Motor neuron (in vitro differentiated cells): ENCODE measurements around the gene CRKL. TPM values are rescaled to one million over a fixed set of nuclear protein-coding genes. Genes with fewer than 3 reads are reported as not detected.

Experiments
- ATAC-seq, 8 experiments: fragments of 200-7000 bp; cut with Tn5 transposase; replicated peaks in 6 of 8; 2 replicates each; pipeline ENCODE4 v1.8.0; 2021; ENCODE audit warnings: mild to moderate bottlenecking in 8 of 8, moderate library complexity in 8 of 8
- H3K27ac ChIP-seq, 2 donors: fragments of 250-450 bp; sonication (Bioruptor Pico); 2 replicates each; pipeline ENCODE4 v1.9.0; 2021; ENCODE audit warnings: antibody characterized with exemption in 2 of 2, mild to moderate bottlenecking in 2 of 2, moderate library complexity in 1 of 2
- H3K4me1 ChIP-seq, 2 donors: fragments of 250-450 bp; sonication (Bioruptor Pico); replicated peaks in 1 of 2; 2 replicates each; pipeline ENCODE4 v1.6.1; 2021; ENCODE audit warnings: antibody characterized with exemption in 2 of 2, mild to moderate bottlenecking in 2 of 2, moderate library complexity in 1 of 2
- H3K4me3 ChIP-seq, 5 donors: fragments of 250-450 bp; sonication (Bioruptor Pico); 2 replicates each; pipeline ENCODE4 v1.9.0; 2021; ENCODE audit warnings: antibody characterized with exemption in 5 of 5, mild to moderate bottlenecking in 5 of 5, moderate library complexity in 4 of 5
- WGBS, 10 experiments: fragments of 450-650 bp; shearing (Covaris generic); methylation state at CpG; one replicate each; pipeline ENCODE4 v1.0.0; 2022; 5-methylcytosine and 5-hydroxymethylcytosine counted together
- in situ Hi-C, 9 experiments: fragments of 400-800 bp; cut with MboI; loops; one replicate each; pipeline ENCODE4 v1.15.0; 2021; ENCODE audit warnings: low sequenced_read_pairs in 9 of 9, low pct_unique_long_range_greater_than_20kb in 2 of 9; ENCODE audit not compliant: unreplicated experiment in 9 of 9
- total RNA-seq, 8 experiments: library from RNA; unstranded; fragments of 300-600 nt; gene quantifications; 2 replicates each; pipeline versions ENCODE4 v1.2.3 to v1.2.4, GENCODE V29; 2022

Gene CRKL
- total RNA-seq, 8 experiments from 2014 or later = 31.0 to 52.8 (median 39.3) TPM

DNA sequence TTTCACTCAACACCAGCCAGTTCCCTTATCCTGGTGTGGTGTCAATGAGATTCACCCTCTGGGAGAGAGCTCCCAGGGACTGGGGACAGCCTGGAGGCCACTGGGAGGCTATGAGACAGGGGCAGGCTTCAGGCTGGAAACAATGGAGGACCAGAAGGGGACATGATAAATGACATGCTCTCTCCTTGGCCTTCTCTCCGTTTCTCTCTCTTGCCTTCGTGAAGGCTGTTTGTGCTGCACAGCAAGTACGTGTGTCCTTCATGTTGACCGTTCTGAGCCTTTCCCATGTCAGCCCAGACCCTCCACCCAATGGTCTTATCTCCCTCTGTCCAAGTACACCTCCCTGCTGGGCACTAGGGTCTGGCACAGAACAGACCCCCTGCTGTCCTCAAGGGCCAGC lies 63.3 kb downstream of the CRKL start:
- in situ Hi-C loops = no loop called here
- ATAC-seq = no peak
- peak overlapping the region in 1 of 2 donors; percentile 98 for H3K27ac ChIP-seq
- 47 to 100% (median 81%) methylated on average over 1 to 4 of the region's 4 CpGs; no CpG with 5 or more reads in 5 of the 10 experiments for WGBS, 10 experiments
- H3K4me1 ChIP-seq = peaks cover 19 to 30% of the 10 kb centered on the region in 2 donors
- no peak overlapping the region for H3K4me3 ChIP-seq

GRCh38 chr22:20980938-20981722 lies 63.9 kb downstream of the CRKL start:
- in situ Hi-C loops = no loop called here
- H3K4me3 ChIP-seq = peak overlapping the region; percentile 72 to 86 (median 84)
- ATAC-seq = no peak
- peak overlapping the region; percentile 97 to 98 for H3K27ac ChIP-seq
- H3K4me1 ChIP-seq = peaks cover 19 to 30% of the 10 kb centered on the region in 2 donors
- WGBS, 10 experiments = 0 to 80% (median 33%) methylated on average over 1 to 8 of the region's 10 CpGs; no CpG with 5 or more reads in 3 of the 10 experiments

DNA sequence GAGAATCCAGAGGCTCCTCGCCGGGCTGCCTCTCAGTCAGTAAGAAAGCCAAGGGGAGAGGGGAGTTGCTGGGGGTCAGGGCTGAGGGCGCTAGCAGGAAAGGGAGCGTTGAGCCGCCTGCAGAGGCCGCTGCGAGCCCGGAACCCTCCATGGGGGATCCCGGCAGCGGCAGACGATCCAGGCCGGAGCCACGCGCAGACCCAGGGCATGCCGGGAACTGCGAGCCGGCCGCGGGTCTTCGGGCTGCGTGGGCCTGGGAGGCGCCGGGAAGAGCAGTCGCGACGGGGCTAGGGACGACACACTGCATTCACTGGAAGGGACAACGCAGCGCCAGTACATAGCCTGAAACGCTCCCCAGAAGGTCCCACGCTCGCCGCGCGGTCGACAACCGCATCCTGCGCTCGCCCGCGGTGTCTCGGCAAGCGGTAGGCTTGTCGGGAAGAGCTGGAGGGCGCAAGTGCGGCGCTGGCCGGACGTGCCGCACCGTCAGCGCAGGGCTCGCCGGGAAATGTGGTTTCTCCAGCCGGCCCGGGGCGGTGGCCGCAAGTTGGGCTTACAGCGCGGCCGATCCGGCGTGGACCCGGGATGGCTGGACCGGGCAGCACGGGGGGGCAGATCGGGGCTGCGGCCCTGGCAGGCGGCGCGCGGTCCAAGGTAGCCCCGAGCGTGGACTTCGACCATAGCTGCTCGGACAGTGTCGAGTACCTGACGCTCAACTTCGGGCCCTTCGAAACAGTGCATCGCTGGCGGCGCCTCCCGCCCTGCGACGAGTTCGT lies 64.8 kb downstream of the CRKL start, which contains the start of gene LZTR1:
TSS of gene LZTR1 (plus strand) at position 511 of the 776 bp plus-strand sequence. CDS start at position 586, 75 bp downstream.
- WGBS, 10 experiments = 0 to 2% (median 0%) methylated on average over 1 to 26 of the region's 87 CpGs; no CpG with 5 or more reads in 5 of the 10 experiments
- Histone ChIP-seq H3K4me1 (peaks cover 19 to 30% of the 10 kb centered on the region in 2 donors), H3K27ac (peak within 1 kb of the TSS; percentile 97 to 98), H3K4me3 (peak within 1 kb of the TSS; percentile 72 to 86 (median 84))
- in situ Hi-C loops = no loop called here
- ATAC-seq = peak; percentile 78 to 94 (median 90)

- ATAC-seq = peak; percentile 2 to 22 (median 14)
These were observed 65.3 kb downstream of the CRKL start for GRCh38 chr22:20982563-20982882.

DNA sequence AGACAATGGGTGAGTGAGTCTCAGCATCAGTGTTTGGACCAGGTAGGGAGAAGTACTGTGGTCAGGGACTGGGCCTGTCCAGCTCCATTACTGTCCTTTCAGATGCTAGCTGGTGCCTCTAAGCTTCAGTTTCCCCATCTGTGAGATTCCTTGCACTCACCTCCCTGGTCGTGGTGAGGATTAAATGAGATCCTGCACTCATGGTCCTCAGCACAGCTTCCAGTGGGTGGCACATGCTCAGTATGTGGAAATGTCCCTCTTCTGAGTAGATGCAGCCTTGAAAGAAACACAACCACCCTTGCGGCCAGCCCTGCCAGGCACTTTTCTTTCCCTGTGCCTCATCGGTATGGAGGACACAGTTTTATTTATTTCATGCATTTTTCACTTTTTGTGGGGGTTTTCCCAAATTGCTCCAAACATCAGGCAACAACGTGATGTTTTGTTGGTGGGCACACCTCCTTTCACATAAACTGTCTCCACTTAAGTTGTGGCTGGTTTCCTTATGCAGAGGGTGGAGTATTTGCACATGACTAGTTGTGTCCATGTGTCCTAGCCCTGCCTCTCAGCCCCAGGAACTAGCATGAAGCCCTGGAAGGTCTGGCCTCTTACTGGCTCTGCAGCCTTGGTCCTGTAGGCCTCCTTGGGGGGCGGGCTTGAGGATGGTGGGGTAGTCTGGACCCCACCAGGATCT lies 66.0 kb downstream of the CRKL start:
- Histone ChIP-seq H3K4me1 (peaks cover 19 to 30% of the 10 kb centered on the region in 2 donors), H3K4me3 (peak overlapping the region; percentile 72 to 86 (median 84)), H3K27ac (peak overlapping the region in 1 of 2 donors; percentile 23)
- peak in 2 of 8 experiments; percentile 28 to 55 for ATAC-seq
- in situ Hi-C loops = no loop called here
- WGBS, 10 experiments = 0 to 100% (median 75%) methylated on average over 1 to 4 of the region's 5 CpGs; no CpG with 5 or more reads in 1 of the 10 experiments

More at GRCh38 chr22:20982563-20982882, 65.3 kb downstream of the CRKL start:
- Histone ChIP-seq H3K4me1 (peaks cover 19 to 30% of the 10 kb centered on the region in 2 donors), H3K4me3 (peak overlapping the region; percentile 72 to 86 (median 84)), H3K27ac (peak overlapping the region in 1 of 2 donors; percentile 98)
- WGBS, 10 experiments = 0% methylated on average over 1 to 2 of the region's 12 CpGs; no CpG with 5 or more reads in 7 of the 10 experiments
- in situ Hi-C loops = no loop called here

GRCh38 chr22:20985720-20986119 lies 68.5 kb downstream of the CRKL start:
- Histone ChIP-seq H3K4me3 (no peak overlapping the region), H3K4me1 (peaks cover 14% of the 10 kb centered on the region in 2 donors), H3K27ac (no peak overlapping the region)
- no peak for ATAC-seq
- in situ Hi-C loops = no loop called here
- 60 to 100% (median 96%) methylated on average over 1 to 4 of the region's 7 CpGs; no CpG with 5 or more reads in 5 of the 10 experiments for WGBS, 10 experiments

DNA sequence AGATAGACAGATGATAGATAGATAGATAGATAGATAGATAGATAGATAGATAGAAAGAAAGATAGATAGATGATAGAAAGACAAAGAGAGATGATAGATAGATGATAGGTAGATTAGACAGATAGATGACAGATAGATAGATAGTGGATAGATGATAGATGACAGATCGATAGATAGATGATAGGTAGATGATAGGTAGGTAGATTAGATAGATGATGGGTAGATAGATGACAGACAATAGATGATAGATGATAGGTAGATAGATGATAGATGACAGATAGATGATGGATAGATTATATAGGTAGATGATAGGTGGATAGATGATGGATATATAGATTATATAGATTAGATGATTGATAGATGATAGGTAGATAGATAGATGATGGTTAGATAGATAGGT lies 69.2 kb downstream of the CRKL start:
- no peak overlapping the region for H3K4me3 ChIP-seq
- WGBS, 10 experiments = 86 to 100% (median 97%) methylated on average over 1 of the region's 1 CpG; no CpG with 5 or more reads in 1 of the 10 experiments
- in situ Hi-C loops = no loop called here

DNA sequence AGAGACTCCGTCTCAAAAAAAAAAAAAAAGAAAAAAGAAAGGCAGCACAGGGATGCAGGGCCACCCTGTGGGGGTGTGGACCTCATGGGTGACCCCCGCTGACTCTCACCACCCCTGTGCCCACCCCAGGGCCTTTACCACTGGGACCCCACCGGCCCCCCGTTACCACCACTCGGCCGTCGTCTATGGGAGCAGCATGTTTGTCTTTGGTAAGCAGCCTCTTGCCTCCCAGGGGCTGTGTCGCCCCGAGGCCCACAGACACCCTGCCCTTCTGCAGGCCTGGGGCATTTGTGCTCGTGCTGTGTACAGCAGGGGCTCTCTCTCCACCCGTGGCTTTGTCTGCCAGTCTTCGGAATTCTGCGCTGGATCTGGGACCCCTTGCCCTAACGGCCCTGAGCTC lies 70.2 kb downstream of the CRKL start:
- Histone ChIP-seq H3K4me1 (peaks cover 6 to 7% of the 10 kb centered on the region in 2 donors), H3K27ac (no peak overlapping the region), H3K4me3 (no peak overlapping the region)
- in situ Hi-C loops = no loop called here
- WGBS, 10 experiments = 87 to 100% (median 100%) methylated on average over 1 to 8 of the region's 14 CpGs; no CpG with 5 or more reads in 7 of the 10 experiments
- ATAC-seq = no peak

More for the DNA sequence above, 69.2 kb downstream of the CRKL start:
- no peak for ATAC-seq
- peaks cover 7 to 8% of the 10 kb centered on the region in 2 donors for H3K4me1 ChIP-seq
- no peak overlapping the region for H3K27ac ChIP-seq

DNA sequence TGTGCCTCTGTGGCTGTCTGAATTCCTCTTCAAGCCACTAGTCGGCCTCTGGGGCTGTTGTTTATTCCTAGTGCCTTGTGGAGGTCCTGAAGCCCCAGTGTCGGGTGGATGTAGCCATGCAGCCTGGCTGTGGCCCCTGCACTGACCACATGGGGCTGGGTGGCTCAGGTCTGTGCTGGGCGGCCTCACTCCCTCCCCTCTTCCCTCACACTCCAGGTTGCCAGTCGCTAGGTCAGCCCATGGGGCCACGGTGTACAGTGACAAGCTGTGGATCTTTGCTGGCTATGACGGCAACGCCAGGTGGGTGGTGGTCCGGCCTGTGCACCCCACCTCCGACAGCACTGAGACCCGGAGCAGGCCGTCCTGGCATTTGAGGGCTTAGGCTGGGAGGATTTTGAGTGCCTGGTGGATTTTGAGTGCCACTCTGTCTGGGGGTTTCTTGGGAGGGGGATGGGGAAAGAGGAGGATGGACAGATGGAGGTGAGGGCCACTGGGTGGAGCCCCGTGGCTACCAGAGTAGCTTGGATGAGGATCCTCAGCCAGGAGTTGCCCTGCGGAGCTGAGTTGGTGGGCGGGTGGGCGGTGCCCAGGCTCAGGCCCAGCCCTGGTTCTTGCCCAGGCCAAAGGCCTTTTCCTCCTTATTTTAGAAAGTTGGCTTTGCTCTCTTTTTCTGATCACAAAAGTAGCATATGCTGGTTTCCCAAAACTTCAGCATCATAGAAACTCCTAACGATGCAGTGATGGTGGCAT lies 71.5 kb downstream of the CRKL start:
- 0 to 100% (median 69%) methylated on average over 1 to 4 of the region's 16 CpGs; no CpG with 5 or more reads in 5 of the 10 experiments for WGBS, 10 experiments
- H3K4me3 ChIP-seq = no peak overlapping the region
- in situ Hi-C loops = no loop called here
- H3K4me1 ChIP-seq = no peaks in the 10 kb centered on the region
- no peak overlapping the region for H3K27ac ChIP-seq
- ATAC-seq = no peak

GRCh38 chr22:20989323-20990138 lies 72.3 kb downstream of the CRKL start:
- in situ Hi-C loops = no loop called here

More at GRCh38 chr22:20989323-20990138, 72.3 kb downstream of the CRKL start:
- H3K27ac ChIP-seq = peak overlapping the region in 1 of 2 donors; percentile 46
- no peak for ATAC-seq
- 25 to 100% (median 82%) methylated on average over 1 to 4 of the region's 17 CpGs; no CpG with 5 or more reads in 4 of the 10 experiments for WGBS, 10 experiments
- H3K4me1 ChIP-seq = no peaks in the 10 kb centered on the region
- H3K4me3 ChIP-seq = no peak overlapping the region
